ELF-1 (cell line): ENCODE results near the gene GCHFR.

Source experiments
- DNase-seq: peaks from one replicate; pipeline ENCODE4 v3.0.0-alpha.2; 2016; ENCODE audit warnings: low read depth, low spot score

GCHFR gene

GRCh38 chr15:40763801-40764628 lies at the start of gene GCHFR:
Gene GCHFR, plus strand, starts transcription at chr15:40764068. Its CDS starts 113 bp downstream, at chr15:40764181.
- DNase-seq: peak; percentile 84

- DNase-seq: no peak
Observed at GRCh38 chr15:40714144-40714543, 49.7 kb upstream of the GCHFR start.

GRCh38 chr15:40716165-40716564 lies 47.7 kb upstream of the GCHFR start:
- no peak for DNase-seq

GRCh38 chr15:40721701-40722100 lies 42.2 kb upstream of the GCHFR start:
- no peak for DNase-seq

- DNase-seq: no peak
Observed at GRCh38 chr15:40722354-40722753, 41.5 kb upstream of the GCHFR start.

- DNase-seq: no peak
Observed at GRCh38 chr15:40722934-40723333, 40.9 kb upstream of the GCHFR start.

GRCh38 chr15:40723919-40724318 lies 39.9 kb upstream of the GCHFR start:
- no peak for DNase-seq

- DNase-seq: no peak
Observed at GRCh38 chr15:40731034-40731433, 32.8 kb upstream of the GCHFR start.

GRCh38 chr15:40736575-40736974 lies 27.3 kb upstream of the GCHFR start:
- no peak for DNase-seq

GRCh38 chr15:40737048-40737447 lies 26.8 kb upstream of the GCHFR start:
- DNase-seq: no peak

GRCh38 chr15:40739047-40739446 lies 24.8 kb upstream of the GCHFR start:
- DNase-seq: no peak

- DNase-seq: peak; percentile 20
Observed at GRCh38 chr15:40739854-40740253, 24.0 kb upstream of the GCHFR start.

GRCh38 chr15:40743485-40743901 lies 20.4 kb upstream of the GCHFR start:
- DNase-seq: no peak

- DNase-seq: no peak
Observed at GRCh38 chr15:40743921-40744814, 19.7 kb upstream of the GCHFR start.

- no peak for DNase-seq
Observed at GRCh38 chr15:40744815-40745152, 19.1 kb upstream of the GCHFR start.

- no peak for DNase-seq
Observed at GRCh38 chr15:40746916-40747418, 16.9 kb upstream of the GCHFR start.

GRCh38 chr15:40747685-40748631 lies 15.9 kb upstream of the GCHFR start:
- no peak for DNase-seq

- DNase-seq: no peak
Observed at GRCh38 chr15:40749151-40749630, 14.7 kb upstream of the GCHFR start.

GRCh38 chr15:40750885-40751284 lies 13.0 kb upstream of the GCHFR start:
- no peak for DNase-seq

GRCh38 chr15:40751745-40752144 lies 12.1 kb upstream of the GCHFR start:
- DNase-seq: no peak

- peak; percentile 48 for DNase-seq
Observed at GRCh38 chr15:40754574-40754882, 9.3 kb upstream of the GCHFR start.
